H1 (cell line): ENCODE data around the gene BAAT. TPM values are rescaled to one million over a fixed set of nuclear protein-coding genes. Genes with fewer than 3 reads are reported as not detected.

ENCODE experiments used
- CTCF ChIA-PET: fragments of 300-600 bp; sonication (Branson Sonifier 250); formaldehyde crosslinking; loops from one replicate; lab custom pipeline; 2021; ENCODE audit not compliant: partially characterized antibody; lab: Charles Lee
- POLR2A ChIA-PET: fragments of 300-600 bp; sonication (Branson Sonifier 250); formaldehyde crosslinking; loops from one replicate; lab custom pipeline; 2021; ENCODE audit warnings: inconsistent platforms; ENCODE audit not compliant: partially characterized antibody; lab: Charles Lee
- DNase-seq, 2 experiments: peaks; one replicate each; pipeline versions ENCODE4 v3.0.0 to v3.0.0-alpha.2; 2010 to 2022; ENCODE audit warnings: low spot score in 2 of 2, low read depth in 1 of 2, mixed read lengths in 1 of 2
- FAIRE-seq: peaks from 2 replicates; lab custom pipeline; 2011; peaks lifted over from hg19 to GRCh38; lab: Jason Lieb, UNC
- H2AFZ ChIP-seq: 2 replicates; pipeline ENCODE4 v1.8.1; 2012; ENCODE audit warnings: low read length, inconsistent platforms
- H2AK5ac ChIP-seq: 2 replicates; pipeline ENCODE4 v1.6.1; 2013; ENCODE audit warnings: low read depth, low read length
- H2BK120ac ChIP-seq: replicated peaks from 2 replicates; pipeline ENCODE3; 2013; ENCODE audit warnings: low read depth, low read length, inconsistent platforms
- H2BK12ac ChIP-seq: 2 replicates; pipeline ENCODE4 v1.6.1; 2013; ENCODE audit warnings: low read depth, low read length
- H2BK15ac ChIP-seq: 2 replicates; pipeline ENCODE4 v1.6.1; 2013; ENCODE audit warnings: low read length
- H2BK20ac ChIP-seq: 2 replicates; pipeline ENCODE4 v1.6.1; 2013; ENCODE audit warnings: low read length
- H2BK5ac ChIP-seq: 2 replicates; pipeline ENCODE4 v1.6.1; 2013; ENCODE audit warnings: low read depth, low read length
- H3K14ac ChIP-seq: 2 replicates; pipeline ENCODE4 v1.6.1; 2013; ENCODE audit warnings: inconsistent platforms; ENCODE audit not compliant: insufficient read length
- H3K18ac ChIP-seq: 2 replicates; pipeline ENCODE4 v1.6.1; 2013; ENCODE audit warnings: low read length; ENCODE audit errors: extremely low read depth
- H3K23ac ChIP-seq: 2 replicates; pipeline ENCODE4 v1.6.1; 2013; ENCODE audit warnings: inconsistent platforms; ENCODE audit not compliant: insufficient read length
- H3K23me2 ChIP-seq: 2 replicates; pipeline ENCODE4 v1.6.1; 2013; ENCODE audit warnings: low read depth, low read length
- H3K27ac ChIP-seq: 2 replicates; pipeline ENCODE4 v1.6.1; 2011; ENCODE audit warnings: low read depth, low read length, inconsistent platforms
- H3K27me3 ChIP-seq, 4 experiments: replicated peaks in 1 of 4; 1 replicate in 1 of 4; 2 replicates in 3 of 4; pipeline versions ENCODE4 v1.6.1 to v1.8.1; 2011 to 2013; ENCODE audit warnings: low read length in 3 of 4, mild to moderate bottlenecking in 3 of 4, inconsistent platforms in 2 of 4, mixed read lengths in 2 of 4, moderate library complexity in 1 of 4; ENCODE audit not compliant: control insufficient read depth in 3 of 4, insufficient read depth in 3 of 4; ENCODE audit errors: extremely low read depth in 1 of 4
- H3K36me3 ChIP-seq, 4 experiments: 2 replicates each; pipeline versions ENCODE4 v1.6.1 to v1.8.1; 2011 to 2013; ENCODE audit warnings: mild to moderate bottlenecking in 4 of 4, low read length in 3 of 4, moderate library complexity in 2 of 4, control low read depth in 1 of 4, inconsistent platforms in 1 of 4; ENCODE audit not compliant: insufficient read depth in 4 of 4, control insufficient read depth in 2 of 4
- H3K4ac ChIP-seq: replicated peaks from 2 replicates; pipeline ENCODE3; 2013; ENCODE audit warnings: low read length, low read depth, mixed read lengths, inconsistent platforms; ENCODE audit not compliant: insufficient read length
- H3K4me1 ChIP-seq, 4 experiments: replicated peaks in 1 of 4; 1 replicate in 1 of 4; 2 replicates in 3 of 4; pipeline versions ENCODE4 v1.6.1 to v1.8.1; 2011 to 2013; ENCODE audit warnings: low read length in 3 of 4, inconsistent platforms in 2 of 4, mixed read lengths in 1 of 4; ENCODE audit not compliant: insufficient read depth in 4 of 4, control insufficient read depth in 3 of 4
- H3K4me2 ChIP-seq, 2 experiments: 2 replicates each; pipeline versions ENCODE4 v1.6.1 to v1.8.1; 2011 to 2013; ENCODE audit warnings: low read depth in 2 of 2, low read length in 2 of 2, control low read depth in 1 of 2, inconsistent platforms in 1 of 2, mild to moderate bottlenecking in 1 of 2; ENCODE audit not compliant: insufficient read depth in 1 of 2
- H3K4me3 ChIP-seq, 4 experiments: fragments of 200-600, 300-600 bp in 1 of 4; sonication (generic), shearing (Covaris generic), sonication (Bioruptor Twin) in 1 of 4; 2 replicates each; pipeline versions ENCODE4 v1.5.1 to v1.8.1; 2011 to 2016; ENCODE audit warnings: low read length in 4 of 4, low read depth in 3 of 4, control low read depth in 2 of 4, inconsistent platforms in 2 of 4, mild to moderate bottlenecking in 2 of 4, mixed read lengths in 1 of 4, moderate library complexity in 1 of 4; ENCODE audit not compliant: insufficient read depth in 2 of 4; ENCODE audit errors: extremely low read depth in 1 of 4
- H3K56ac ChIP-seq: replicated peaks from 2 replicates; pipeline ENCODE3; 2013; ENCODE audit warnings: low read depth, mild to moderate bottlenecking, mixed read lengths, low read length, inconsistent platforms; ENCODE audit not compliant: insufficient read length
- H3K79me1 ChIP-seq: 2 replicates; pipeline ENCODE4 v1.6.1; 2013; ENCODE audit warnings: low read depth, low read length, control low read depth
- H3K79me2 ChIP-seq, 2 experiments: 2 replicates each; pipeline versions ENCODE4 v1.6.1 to v1.8.1; 2012 to 2013; ENCODE audit warnings: low read length in 2 of 2, mild to moderate bottlenecking in 2 of 2, inconsistent platforms in 1 of 2; ENCODE audit not compliant: insufficient read depth in 2 of 2, control insufficient read depth in 1 of 2
- H3K9ac ChIP-seq, 4 experiments: replicated peaks in 1 of 4; 1 replicate in 1 of 4; 2 replicates in 3 of 4; pipeline versions ENCODE4 v1.6.1 to v1.8.1; 2011 to 2013; ENCODE audit warnings: low read depth in 3 of 4, low read length in 3 of 4, control low read depth in 2 of 4, mild to moderate bottlenecking in 2 of 4, moderate library complexity in 2 of 4, inconsistent platforms in 1 of 4; ENCODE audit errors: extremely low read depth in 1 of 4
- H3K9me3 ChIP-seq, 2 experiments: 2 replicates each; pipeline versions ENCODE4 v1.6.1 to v1.8.1; 2012 to 2013; ENCODE audit warnings: mild to moderate bottlenecking in 2 of 2, moderate library complexity in 2 of 2, control low read depth in 1 of 2, inconsistent platforms in 1 of 2, low read depth in 1 of 2, low read length in 1 of 2, mixed read lengths in 1 of 2; ENCODE audit not compliant: insufficient read depth in 2 of 2
- H4K20me1 ChIP-seq, 2 experiments: replicated peaks in 1 of 2; 2 replicates each; pipeline versions ENCODE3 to v1.8.1; 2011 to 2013; ENCODE audit warnings: inconsistent platforms in 2 of 2, low read length in 2 of 2, mild to moderate bottlenecking in 1 of 2; ENCODE audit not compliant: insufficient read depth in 2 of 2, control insufficient read depth in 1 of 2
- H4K5ac ChIP-seq: 2 replicates; pipeline ENCODE4 v1.6.1; 2013; ENCODE audit warnings: low read length, low read depth, mixed read lengths, inconsistent platforms; ENCODE audit not compliant: insufficient read length
- H4K8ac ChIP-seq: 2 replicates; pipeline ENCODE4 v1.8.0; 2013; ENCODE audit warnings: mild to moderate bottlenecking, moderate library complexity, low read length, inconsistent platforms; ENCODE audit not compliant: insufficient read depth; ENCODE audit errors: extremely low read depth
- H4K91ac ChIP-seq: replicated peaks from 2 replicates; pipeline ENCODE3; 2013; ENCODE audit warnings: low read length, mixed read lengths, inconsistent platforms; ENCODE audit not compliant: insufficient read length
- CHD1 ChIP-seq: IDR thresholded peaks from 2 replicates; pipeline ENCODE4 v1.6.1; 2012; ENCODE audit warnings: low read depth, low read length, improper control_type of control experiment
- KDM4A ChIP-seq: IDR thresholded peaks from one replicate; pipeline ENCODE4 v1.7.1; 2012; ENCODE audit warnings: low read depth, mild to moderate bottlenecking, moderate library complexity, low read length, inconsistent platforms; ENCODE audit not compliant: severe bottlenecking
- POU5F1 ChIP-seq: IDR thresholded peaks from 2 replicates; pipeline ENCODE4 v1.6.1; 2011; ENCODE audit warnings: low read depth, mild to moderate bottlenecking, low read length, moderate library complexity
- SIX5 ChIP-seq: IDR thresholded peaks from 2 replicates; pipeline ENCODE4 v1.6.1; 2011; ENCODE audit warnings: mild to moderate bottlenecking, low read depth, low read length
- SUZ12 ChIP-seq: fragments of 200-600 bp; sonication (generic); IDR thresholded peaks from 2 replicates; pipeline ENCODE4 v1.6.1; 2012; ENCODE audit warnings: mild to moderate bottlenecking, inconsistent platforms, low read length, moderate library complexity, mixed read lengths
- WGBS, 2 experiments: shearing (Covaris generic) in 1 of 2; methylation state at CpG; one replicate each; pipeline versions ENCODE4 v1.1.6 to v1.1.7; 2013 to 2015; ENCODE audit warnings: low lambda C conversion rate in 2 of 2, mixed read lengths in 2 of 2, inconsistent platforms in 1 of 2, low coverage in 1 of 2, missing lambda C conversion rate in 1 of 2; ENCODE audit not compliant: insufficient replicate concordance in 2 of 2, insufficient coverage in 1 of 2, insufficient read length in 1 of 2; ENCODE audit errors: extremely low coverage in 1 of 2, missing lambda C conversion rate in 1 of 2; 5-methylcytosine and 5-hydroxymethylcytosine counted together
- polyA plus RNA-seq, 7 experiments: library from polyadenylated mRNA; depleted of rRNA in 3 of 7; stranded (reverse) in 5 of 7; unstranded in 2 of 7; fragments of >200 nt in 5 of 7; fragments of 200-250 nt in 2 of 7; gene quantifications; 1 replicate in 5 of 7; 2 replicates in 1 of 7; 4 replicates in 1 of 7; pipeline versions ENCODE4 v1.2.1 to v1.2.3, GENCODE V29; 2011 to 2013; ENCODE audit warnings: missing spikeins in 2 of 7, mixed read lengths in 2 of 7
- total RNA-seq: library from RNA; stranded (reverse); fragmentation: NEBNext Ultra II Directional; extraction: Animal tissue kit (Norgen Biotek cat#: 25700); gene quantifications from 2 replicates; pipeline ENCODE4 v1.2.1, GENCODE V29; 2021

Gene BAAT
- total and polyA plus RNA-seq, 2 of the 8 experiments (the other 6 are each of a cell fraction or from before 2014, with no cell fraction given): 0.09 to 0.17 TPM

- Histone ChIP-seq H3K4me1 (no peaks in the 10 kb centered on the region), H2BK15ac (no peak overlapping the region), H3K4me2 (no peak overlapping the region), H2AK5ac (no peak overlapping the region), H2BK20ac (no peak overlapping the region), H3K79me1 (no peaks in the 10 kb centered on the region), H3K4me3 (no peak overlapping the region), H4K20me1 (no peaks in the 10 kb centered on the region), H3K27ac (no peak overlapping the region), H2AFZ (no peak overlapping the region), H3K36me3 (no peaks in the 10 kb centered on the region), H2BK120ac (no peak overlapping the region), H3K23ac (no peak overlapping the region), H3K23me2 (no peaks in the 10 kb centered on the region; the same call in 1 of the 2 replicates), H2BK12ac (no peak overlapping the region), H4K8ac (no peak overlapping the region), H4K91ac (no peak overlapping the region), H2BK5ac (no peak overlapping the region), H3K27me3 (no peaks in the 10 kb centered on the region), H3K56ac (no peak overlapping the region), H3K79me2 (no peaks in the 10 kb centered on the region), H3K14ac (no peak overlapping the region), H3K18ac (no peak overlapping the region), H4K5ac (no peak overlapping the region), H3K9ac (no peak overlapping the region), H3K9me3 (no peaks in the 10 kb centered on the region), H3K4ac (no peak overlapping the region)
- no peak for DNase-seq
- WGBS, 2 experiments: 90% methylated on average over 3 of the region's 3 CpGs; no CpG with 5 or more reads in 1 of the 2 experiments
- TF ChIP-seq SIX5 (no peak), POU5F1 (no peak), CHD1 (no peak), SUZ12 (no peak), KDM4A (no peak)
- no peak for FAIRE-seq
- POLR2A ChIA-PET: interaction anchor here (1.9 kb wide), 1 partner anchor 9 kb away, joined by 6 read pairs; no protein-coding TSS in a partner anchor
- CTCF ChIA-PET: interaction anchor here (0.6 to 2.1 kb wide), 4 partner anchors 10 to 30 kb away, joined by 3 to 7 read pairs (median 5); no protein-coding TSS in a partner anchor
Observed at GRCh38 chr9:101427957-101428655, 43.3 kb upstream of the BAAT start.
